SK-N-SH treated with all-trans-retinoic acid at 6 μM for 48 hours (cell line): ENCODE data around the gene DNTT.

ENCODE experiments used
- ATAC-seq: fragments of 200-7000 bp; cut with Tn5 transposase; 3 replicates; pipeline ENCODE4 v1.9.1; 2020; ENCODE audit warnings: mild to moderate bottlenecking, moderate library complexity
- ARNTL ChIP-seq: fragments of 450-650 bp; formaldehyde crosslinking; IDR thresholded peaks from 2 replicates; pipeline ENCODE4 v1.5.0; 2020; ENCODE audit warnings: low read depth, mild to moderate bottlenecking, moderate library complexity, borderline replicate concordance
- BACH2 ChIP-seq: fragments of 250-450 bp; sonication (Bioruptor Pico); IDR thresholded peaks from 2 replicates; pipeline ENCODE4 v1.9.0; 2021; ENCODE audit warnings: mild to moderate bottlenecking, borderline replicate concordance
- CREB5 ChIP-seq: fragments of 250-450 bp; sonication (Bioruptor Pico); IDR thresholded peaks from 2 replicates; pipeline ENCODE4 v1.5.1; 2020; ENCODE audit warnings: low read depth, mild to moderate bottlenecking, moderate library complexity
- CSDC2 ChIP-seq: fragments of 250-450 bp; sonication (Bioruptor Pico); IDR thresholded peaks from 2 replicates; pipeline ENCODE4 v1.5.0; 2020; ENCODE audit warnings: mild to moderate bottlenecking, moderate library complexity
- CSRNP3 ChIP-seq: fragments of 250-450 bp; sonication (Bioruptor Pico); IDR thresholded peaks from 2 replicates; pipeline ENCODE4 v1.5.1; 2021; ENCODE audit warnings: mild to moderate bottlenecking, moderate library complexity
- ESRRG ChIP-seq: fragments of 250-450 bp; sonication (Bioruptor Pico); IDR thresholded peaks from 2 replicates; pipeline ENCODE4 v1.6.1; 2021; ENCODE audit warnings: mild to moderate bottlenecking
- GLIS3 ChIP-seq: fragments of 250-450 bp; sonication (Bioruptor Pico); IDR thresholded peaks from 2 replicates; pipeline ENCODE4 v1.5.0; 2020; ENCODE audit warnings: mild to moderate bottlenecking, moderate library complexity
- ISL1 ChIP-seq: fragments of 250-450 bp; sonication (Bioruptor Pico); IDR thresholded peaks from 2 replicates; pipeline ENCODE4 v2.1.2; 2022; ENCODE audit warnings: mild to moderate bottlenecking, moderate library complexity
- OSR1 ChIP-seq: fragments of 250-450 bp; sonication (Bioruptor Pico); IDR thresholded peaks from 2 replicates; pipeline ENCODE4 v1.8.0; 2022; ENCODE audit warnings: moderate library complexity, mild to moderate bottlenecking, inconsistent platforms
- PATZ1 ChIP-seq: fragments of 250-450 bp; sonication (Bioruptor Pico); IDR thresholded peaks from 2 replicates; pipeline ENCODE4 v1.8.0; 2020; ENCODE audit warnings: mild to moderate bottlenecking, moderate library complexity, borderline replicate concordance
- POU6F1 ChIP-seq: fragments of 250-450 bp; sonication (Bioruptor Pico); IDR thresholded peaks from 2 replicates; pipeline ENCODE4 v1.8.0; 2021; ENCODE audit warnings: low read depth, mild to moderate bottlenecking, moderate library complexity, borderline replicate concordance
- PPARA ChIP-seq: fragments of 250-450 bp; sonication (Bioruptor Pico); IDR thresholded peaks from 2 replicates; pipeline ENCODE4 v1.5.0; 2020; ENCODE audit warnings: mild to moderate bottlenecking, borderline replicate concordance
- SNAI2 ChIP-seq: fragments of 250-450 bp; sonication (Bioruptor Pico); IDR thresholded peaks from 2 replicates; pipeline ENCODE4 v1.5.0; 2020; ENCODE audit warnings: mild to moderate bottlenecking, moderate library complexity
- TCF4 ChIP-seq: fragments of 250-450 bp; sonication (Bioruptor Pico); IDR thresholded peaks from 2 replicates; pipeline ENCODE4 v1.8.0; 2021; ENCODE audit warnings: mild to moderate bottlenecking, moderate library complexity, borderline replicate concordance
- TOX ChIP-seq: fragments of 250-450 bp; sonication (Bioruptor Pico); IDR thresholded peaks from 2 replicates; pipeline ENCODE4 v1.8.0; 2021; ENCODE audit warnings: mild to moderate bottlenecking, moderate library complexity, borderline replicate concordance
- ZC3H10 ChIP-seq: fragments of 250-450 bp; sonication (Bioruptor Pico); IDR thresholded peaks from 2 replicates; pipeline ENCODE4 v1.5.1; 2021; ENCODE audit warnings: mild to moderate bottlenecking, moderate library complexity
- ZFP3 ChIP-seq: fragments of 250-450 bp; sonication (Bioruptor Pico); IDR thresholded peaks from 2 replicates; pipeline ENCODE4 v1.5.0; 2020; ENCODE audit warnings: mild to moderate bottlenecking, moderate library complexity
- ZFP30 ChIP-seq: fragments of 450-650 bp; formaldehyde crosslinking; IDR thresholded peaks from 2 replicates; pipeline ENCODE4 v1.5.0; 2022; ENCODE audit warnings: mild to moderate bottlenecking, moderate library complexity
- ZNF565 ChIP-seq: fragments of 450-650 bp; formaldehyde crosslinking; conservative IDR thresholded peaks from 2 replicates; pipeline ENCODE4 v1.5.0; 2020; ENCODE audit warnings: low read depth, mild to moderate bottlenecking, moderate library complexity
- ZNF70 ChIP-seq: fragments of 450-650 bp; formaldehyde crosslinking; IDR thresholded peaks from 2 replicates; pipeline ENCODE4 v1.5.0; 2020; ENCODE audit warnings: mild to moderate bottlenecking, moderate library complexity
- ZNF8 ChIP-seq: fragments of 450-650 bp; formaldehyde crosslinking; IDR thresholded peaks from 2 replicates; pipeline ENCODE4 v1.5.0; 2020; ENCODE audit warnings: mild to moderate bottlenecking, moderate library complexity

Gene DNTT

GRCh38 chr10:96272316-96273280, 31.6 kb upstream of the DNTT start (continued):
- no peak for TF ChIP-seq CREB5 (CRISPR knock-in tag)

- ATAC-seq = no peak
- TF ChIP-seq GLIS3 (CRISPR knock-in tag) (no peak), PATZ1 (CRISPR knock-in tag) (no peak), ARNTL (CRISPR knock-in tag) (no peak), ZFP3 (CRISPR knock-in tag) (no peak), TOX (no peak), PPARA (CRISPR knock-in tag) (no peak), TCF4 (CRISPR knock-in tag) (no peak), CSDC2 (CRISPR knock-in tag) (no peak), ZNF70 (CRISPR knock-in tag) (no peak), BACH2 (CRISPR knock-in tag) (no peak), SNAI2 (CRISPR knock-in tag) (no peak), POU6F1 (CRISPR knock-in tag) (no peak), ZC3H10 (CRISPR knock-in tag) (no peak), ZNF565 (CRISPR knock-in tag) (no peak), ISL1 (CRISPR knock-in tag) (no peak), ESRRG (CRISPR knock-in tag) (no peak)
These were observed 28.4 kb upstream of the DNTT start for GRCh38 chr10:96275685-96276418.

- TF ChIP-seq ZFP30 (no peak), ZC3H10 (CRISPR knock-in tag) (no peak), ZNF8 (no peak), ZNF565 (CRISPR knock-in tag) (no peak), PATZ1 (CRISPR knock-in tag) (no peak), ISL1 (CRISPR knock-in tag) (no peak), ZFP3 (CRISPR knock-in tag) (no peak), CSDC2 (CRISPR knock-in tag) (no peak), SNAI2 (CRISPR knock-in tag) (no peak), ZNF70 (CRISPR knock-in tag) (no peak), TOX (no peak)
- ATAC-seq = no peak
These were observed 27.8 kb upstream of the DNTT start for GRCh38 chr10:96276426-96276825.

- no peak for ATAC-seq
- no peak for TF ChIP-seq CSRNP3 (CRISPR knock-in tag)
- TF ChIP-seq ZNF565 (CRISPR knock-in tag) = no peak
- no peak for TF ChIP-seq SNAI2 (CRISPR knock-in tag)
- no peak for TF ChIP-seq ZFP30
- TF ChIP-seq CREB5 (CRISPR knock-in tag) = no peak
- no peak for TF ChIP-seq PPARA (CRISPR knock-in tag)
- no peak for TF ChIP-seq OSR1
- TF ChIP-seq ISL1 (CRISPR knock-in tag) = no peak
- TF ChIP-seq ARNTL (CRISPR knock-in tag) = no peak
- TF ChIP-seq TOX = no peak
- TF ChIP-seq ZNF8 = no peak
- TF ChIP-seq TCF4 (CRISPR knock-in tag) = no peak
- no peak for TF ChIP-seq CSDC2 (CRISPR knock-in tag)
These were observed 27.4 kb upstream of the DNTT start for GRCh38 chr10:96276831-96277230.
